DND-41 (cell line): ENCODE results near the gene ACVRL1.

Source experiments
- ATAC-seq: fragments of 200-7000 bp; cut with Tn5 transposase; 3 replicates; pipeline ENCODE4 v1.9.1; 2021; ENCODE audit warnings: low read depth; ENCODE audit not compliant: insufficient read depth
- DNase-seq: peaks from one replicate; pipeline ENCODE4 v3.0.0-alpha.2; 2020
- H2AFZ ChIP-seq: 2 replicates; pipeline ENCODE4 v1.6.0; 2012; ENCODE audit warnings: low read depth, low read length
- H3K27ac ChIP-seq: 2 replicates; pipeline ENCODE4 v1.5.1; 2012; ENCODE audit warnings: low read length, inconsistent platforms
- H3K27me3 ChIP-seq: fragments of 200-600 bp; sonication (generic); 2 replicates; pipeline ENCODE4 v1.6.0; 2012; ENCODE audit warnings: low read length, mild to moderate bottlenecking, inconsistent platforms; ENCODE audit not compliant: insufficient read depth, poor library complexity
- H3K36me3 ChIP-seq: 2 replicates; pipeline ENCODE4 v1.5.1; 2012; ENCODE audit warnings: low read length, inconsistent platforms; ENCODE audit not compliant: insufficient read depth
- H3K4me1 ChIP-seq: 2 replicates; pipeline ENCODE4 v1.5.1; 2012; ENCODE audit warnings: mild to moderate bottlenecking, low read length; ENCODE audit not compliant: insufficient read depth
- H3K4me2 ChIP-seq: 2 replicates; pipeline ENCODE4 v1.6.0; 2012; ENCODE audit warnings: mild to moderate bottlenecking, moderate library complexity, low read length, inconsistent platforms; ENCODE audit not compliant: insufficient read depth
- H3K4me3 ChIP-seq, 2 experiments: fragments of 200-600 bp in 1 of 2; shearing (Covaris generic) in 1 of 2; 2 replicates each; pipeline ENCODE4 v1.5.1; 2012 to 2016; ENCODE audit warnings: inconsistent platforms in 2 of 2, low read length in 2 of 2, mild to moderate bottlenecking in 2 of 2, low read depth in 1 of 2, moderate library complexity in 1 of 2
- H3K79me2 ChIP-seq: 2 replicates; pipeline ENCODE4 v1.6.0; 2012; ENCODE audit warnings: low read length, inconsistent platforms; ENCODE audit not compliant: insufficient read depth
- H3K9ac ChIP-seq: 2 replicates; pipeline ENCODE4 v1.6.0; 2012; ENCODE audit warnings: low read depth, mild to moderate bottlenecking, inconsistent platforms, low read length, moderate library complexity
- H3K9me3 ChIP-seq: 2 replicates; pipeline ENCODE4 v1.5.1; 2012; ENCODE audit warnings: low read length, moderate library complexity, mild to moderate bottlenecking, inconsistent platforms; ENCODE audit not compliant: insufficient read depth, severe bottlenecking
- H4K20me1 ChIP-seq: 2 replicates; pipeline ENCODE4 v1.6.0; 2012; ENCODE audit warnings: low read length; ENCODE audit not compliant: insufficient read depth
- CTCF ChIP-seq: IDR thresholded peaks from 2 replicates; pipeline ENCODE4 v1.5.1; 2012; ENCODE audit warnings: borderline replicate concordance, low read length, moderate library complexity, mild to moderate bottlenecking; ENCODE audit not compliant: poor library complexity, severe bottlenecking; ENCODE audit errors: extremely low read depth
- EZH2 ChIP-seq: IDR thresholded peaks from 3 replicates; pipeline ENCODE4 v1.6.1; 2012; ENCODE audit warnings: borderline replicate concordance, low read depth, mild to moderate bottlenecking, moderate library complexity, low read length, inconsistent platforms; ENCODE audit not compliant: severe bottlenecking

Gene ACVRL1

GRCh38 chr12:51872689-51872981, 34.7 kb upstream of the ACVRL1 start:
- DNase-seq: no peak
- Histone ChIP-seq H3K36me3 (no peaks in the 10 kb centered on the region), H4K20me1 (no peaks in the 10 kb centered on the region), H2AFZ (no peak overlapping the region), H3K9ac (no peak overlapping the region), H3K79me2 (no peaks in the 10 kb centered on the region), H3K27me3 (no peaks in the 10 kb centered on the region), H3K9me3 (no peaks in the 10 kb centered on the region), H3K4me3 (no peak overlapping the region), H3K4me2 (no peak overlapping the region), H3K27ac (no peak overlapping the region), H3K4me1 (no peaks in the 10 kb centered on the region)
- no peak for ATAC-seq
- TF ChIP-seq EZH2 (no peak), CTCF (no peak)

- ATAC-seq: no peak
- no peak overlapping the region for H3K4me3 ChIP-seq
- no peak for DNase-seq
Measured at GRCh38 chr12:51873251-51873994, 33.9 kb upstream of the ACVRL1 start.

DNA sequence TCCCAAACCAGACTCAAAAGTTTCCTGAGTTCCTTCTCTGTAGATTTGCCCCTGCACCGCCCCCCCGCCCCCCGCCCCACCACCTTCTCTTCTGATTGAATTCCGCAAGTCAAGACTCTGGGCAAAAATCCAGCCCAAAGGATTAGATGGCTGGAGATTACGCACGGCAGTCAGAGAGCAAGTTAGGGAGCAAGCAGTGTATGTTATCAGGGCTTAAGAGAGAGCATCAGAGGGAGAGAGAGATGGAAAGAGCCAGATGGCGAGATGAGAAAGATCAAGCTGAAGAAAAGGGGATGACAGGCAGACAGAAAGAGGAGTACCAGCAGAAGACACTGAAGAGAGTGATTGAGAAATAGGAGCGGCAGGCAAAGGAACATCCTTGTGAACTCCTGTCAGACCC, 33.3 kb upstream of the ACVRL1 start:
- TF ChIP-seq EZH2 (no peak), CTCF (no peak)
- no peak overlapping the region for H3K9ac ChIP-seq
- H3K4me3 ChIP-seq: no peak overlapping the region
- H3K9me3 ChIP-seq: no peaks in the 10 kb centered on the region
- H3K79me2 ChIP-seq: no peaks in the 10 kb centered on the region
- DNase-seq: no peak
- no peaks in the 10 kb centered on the region for H3K4me1 ChIP-seq
- ATAC-seq: no peak
- no peak overlapping the region for H3K27ac ChIP-seq
- H4K20me1 ChIP-seq: no peaks in the 10 kb centered on the region
- no peaks in the 10 kb centered on the region for H3K27me3 ChIP-seq
- no peak overlapping the region for H2AFZ ChIP-seq
- no peaks in the 10 kb centered on the region for H3K36me3 ChIP-seq
- H3K4me2 ChIP-seq: no peak overlapping the region

More at GRCh38 chr12:51873251-51873994, 33.9 kb upstream of the ACVRL1 start:
- H3K79me2 ChIP-seq: no peaks in the 10 kb centered on the region
- H3K27me3 ChIP-seq: no peaks in the 10 kb centered on the region
- H3K36me3 ChIP-seq: no peaks in the 10 kb centered on the region
- no peaks in the 10 kb centered on the region for H4K20me1 ChIP-seq
- no peak overlapping the region for H3K27ac ChIP-seq
- TF ChIP-seq CTCF (no peak), EZH2 (no peak)
- H3K4me2 ChIP-seq: no peak overlapping the region
- no peaks in the 10 kb centered on the region for H3K4me1 ChIP-seq
- H3K9ac ChIP-seq: no peak overlapping the region
- no peak overlapping the region for H2AFZ ChIP-seq
- H3K9me3 ChIP-seq: no peaks in the 10 kb centered on the region

GRCh38 chr12:51874486-51874885, 32.8 kb upstream of the ACVRL1 start:
- DNase-seq (no peak), ATAC-seq (no peak)
- Histone ChIP-seq H3K36me3 (no peaks in the 10 kb centered on the region), H4K20me1 (no peaks in the 10 kb centered on the region), H3K79me2 (no peaks in the 10 kb centered on the region), H3K27ac (no peak overlapping the region), H3K9me3 (no peaks in the 10 kb centered on the region), H3K27me3 (no peaks in the 10 kb centered on the region), H3K4me2 (no peak overlapping the region), H2AFZ (no peak overlapping the region), H3K4me3 (no peak overlapping the region), H3K9ac (no peak overlapping the region), H3K4me1 (no peaks in the 10 kb centered on the region)
- TF ChIP-seq CTCF (no peak), EZH2 (no peak)
